ENCODE measurements around the gene PREX1.

PREX1 gene

DNA sequence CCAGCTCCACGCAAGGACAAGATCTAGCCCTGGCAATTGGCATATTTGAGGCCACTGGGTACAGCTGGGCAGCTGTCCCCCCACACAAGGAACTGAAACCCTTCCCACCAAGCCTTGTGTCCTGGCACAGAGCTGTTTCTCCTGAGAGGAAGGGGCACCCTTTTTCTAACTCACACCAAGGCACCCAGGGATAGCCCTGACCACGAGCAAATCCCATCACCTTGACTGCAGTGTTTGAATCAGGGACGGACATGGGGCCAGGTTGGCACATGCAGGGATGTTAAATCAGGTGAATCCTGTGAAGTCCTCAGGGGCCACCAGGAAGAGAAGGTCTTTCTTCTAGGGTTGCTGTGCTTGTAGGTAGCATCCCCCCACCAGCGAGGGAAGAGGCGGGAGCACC, 246.6 kb downstream of the PREX1 start:
- DNase-seq (ENCODE audit: low read depth), result no peak

DNA sequence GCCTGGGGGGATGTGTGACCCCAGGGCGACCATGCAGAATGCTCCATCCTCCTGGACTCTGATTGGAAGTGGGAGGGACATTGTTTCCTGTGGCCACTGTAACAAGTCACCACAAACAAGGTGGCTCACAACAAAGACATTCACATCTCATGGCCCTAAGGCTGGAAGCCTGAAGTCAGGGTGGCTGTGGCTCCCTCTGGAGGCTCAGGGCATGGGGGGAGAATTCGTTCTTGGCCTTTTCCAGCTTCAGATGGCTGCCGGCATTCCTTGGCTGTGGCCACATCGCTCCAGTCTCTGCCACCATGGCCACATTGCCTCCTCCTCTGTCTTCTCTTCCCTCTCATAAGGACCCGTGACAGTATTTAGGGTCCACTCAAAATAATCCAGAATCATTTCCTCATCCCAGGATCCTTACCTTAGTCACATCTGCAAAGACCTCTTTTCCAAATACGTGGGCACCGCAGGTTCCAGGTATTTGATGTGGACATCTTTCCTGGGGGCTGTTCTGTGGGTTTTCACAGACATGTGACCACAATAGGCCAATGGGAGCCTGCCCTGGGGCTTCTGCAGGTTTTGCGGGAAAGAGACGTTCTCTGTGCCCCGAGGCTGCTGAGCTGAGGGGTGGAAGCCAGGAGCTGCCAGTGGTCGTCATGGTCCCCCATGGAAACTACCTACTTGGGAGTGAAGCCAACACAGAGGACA, 249.3 kb downstream of the PREX1 start:
- DNase-seq (ENCODE audit: low read depth), result no peak

DNA sequence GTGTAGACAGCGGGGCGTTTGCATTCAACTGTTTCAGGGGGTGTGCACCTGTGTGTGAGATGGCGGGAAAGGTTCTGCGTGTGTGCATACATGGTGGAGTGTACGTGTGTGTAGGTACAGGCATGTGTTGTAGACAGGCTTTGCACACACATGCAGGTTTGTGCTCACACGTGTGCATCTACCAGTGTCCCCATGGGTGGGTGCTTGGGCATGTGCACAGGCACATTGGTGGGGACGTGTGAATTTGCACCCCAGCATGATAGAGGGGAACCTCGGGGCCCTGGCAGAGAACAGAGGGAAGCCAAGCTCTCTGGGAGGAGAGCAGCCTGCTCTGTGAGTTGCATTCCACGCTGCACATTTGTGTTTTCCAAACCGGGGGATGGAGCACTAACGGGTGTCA, 250.2 kb downstream of the PREX1 start:
- no peak for DNase-seq (ENCODE audit: low read depth)

DNA sequence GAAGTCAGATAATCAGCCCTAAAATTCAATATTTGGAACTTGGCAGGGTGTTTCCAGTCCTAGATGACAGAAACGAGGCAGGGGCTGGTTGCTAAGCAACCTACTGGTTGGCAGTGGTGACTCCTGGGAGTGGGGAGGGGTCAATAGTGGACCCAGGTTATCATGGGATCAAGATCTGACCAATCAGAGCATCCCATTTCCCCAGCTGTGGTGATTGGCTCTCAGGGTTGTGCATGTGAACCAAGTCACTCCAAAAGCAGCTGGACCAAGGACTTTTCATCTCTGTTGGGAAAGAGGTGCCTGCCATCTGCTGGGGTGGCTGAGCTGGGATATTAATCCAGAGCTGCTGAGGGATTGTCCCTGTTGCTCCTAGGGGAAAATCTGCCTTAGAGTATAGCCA, 253.4 kb downstream of the PREX1 start:
- DNase-seq (ENCODE audit: low read depth), result no peak
